GM19467 (cell line): Measurements from ENCODE around the gene FOXP1.

Source experiments
- ATAC-seq: cut with Tn5 transposase; IDR thresholded peaks from one replicate; pipeline ENCODE4 v1.9.1; 2021; ENCODE audit warnings: mild to moderate bottlenecking, moderate library complexity; ENCODE audit not compliant: unreplicated experiment

The FOXP1 gene

GRCh38 chr3:71510510-71510909, 73.0 kb downstream of the FOXP1 start:
- ATAC-seq, result no peak

DNA sequence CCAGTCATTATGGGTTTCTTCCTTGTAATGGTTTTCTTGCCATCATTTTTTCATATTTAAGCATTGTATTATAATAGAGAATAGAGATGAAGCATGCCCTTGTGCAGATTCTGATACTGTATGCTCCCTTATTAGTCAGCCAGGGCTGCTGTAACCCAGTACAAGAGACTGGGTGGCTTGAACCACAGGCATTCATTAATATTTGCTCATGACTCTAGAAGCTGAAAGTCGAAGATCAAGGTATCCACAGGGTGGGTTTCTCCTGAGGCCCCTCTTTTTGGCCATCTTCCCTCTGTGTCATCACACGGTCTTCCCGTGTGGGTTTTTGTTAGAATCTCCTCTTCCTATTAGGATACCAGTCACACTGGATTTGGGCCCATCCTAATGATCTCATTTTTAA, 74.5 kb downstream of the FOXP1 start:
- no peak for ATAC-seq

GRCh38 chr3:71505767-71506350, 77.7 kb downstream of the FOXP1 start:
- no peak for ATAC-seq

DNA sequence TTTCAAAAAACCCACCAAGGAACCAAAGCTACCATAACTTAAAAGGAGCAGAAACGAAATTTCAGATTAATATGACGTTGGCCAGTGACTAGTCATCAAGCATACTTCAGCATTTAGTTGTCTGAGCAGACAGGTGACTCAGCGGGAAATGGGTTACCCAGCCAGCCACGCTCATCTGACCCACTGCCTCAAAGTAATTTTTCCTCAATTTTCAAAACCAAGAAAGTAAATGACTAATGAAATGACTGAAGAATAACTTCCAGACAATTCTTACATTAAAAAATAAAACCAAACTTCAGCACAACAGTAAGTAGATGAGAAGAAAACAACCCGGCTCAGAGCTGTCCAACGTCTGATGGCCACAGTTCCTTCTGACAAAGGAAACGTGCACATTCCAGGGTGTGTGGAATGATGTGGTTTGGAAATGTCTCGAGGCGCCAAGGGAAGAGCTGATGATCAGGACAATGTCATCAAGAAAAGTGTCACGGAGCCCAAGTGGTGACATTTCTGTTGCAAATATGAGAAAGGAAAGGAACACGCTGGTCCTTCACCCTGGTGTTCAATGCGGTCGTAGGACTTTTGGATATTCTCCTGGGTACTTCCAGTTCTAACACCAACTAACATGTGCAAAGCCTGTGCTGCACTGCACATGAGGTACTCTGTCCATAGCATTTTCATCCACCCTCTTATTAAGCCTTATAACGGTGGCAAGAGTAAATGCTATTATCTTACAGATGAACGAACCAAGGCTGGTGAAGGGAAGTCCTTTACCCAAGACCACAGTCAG, 79.1 kb downstream of the FOXP1 start:
- no peak for ATAC-seq

- ATAC-seq, result no peak
Measured at GRCh38 chr3:71503525-71504249, 79.8 kb downstream of the FOXP1 start.

GRCh38 chr3:71502066-71502625, 81.4 kb downstream of the FOXP1 start:
- no peak for ATAC-seq

DNA sequence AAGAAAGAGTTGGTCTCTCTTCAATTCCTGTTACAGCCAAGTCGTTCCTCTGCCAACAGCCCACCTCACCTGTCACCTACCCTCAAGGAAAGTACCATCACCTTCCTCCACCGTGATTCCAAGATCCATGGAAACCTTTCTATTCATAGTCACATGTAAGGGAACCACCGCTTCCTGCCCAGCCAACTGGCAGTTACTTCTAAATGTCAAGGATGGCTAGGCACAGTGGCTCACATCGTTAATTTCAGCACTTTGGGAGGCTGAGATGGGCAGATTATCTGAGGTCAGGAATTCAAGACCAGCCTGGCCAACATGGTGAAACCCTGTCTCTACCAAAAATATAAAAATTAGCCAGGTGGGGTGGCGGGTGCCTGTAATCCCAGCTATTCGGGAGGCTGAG, 82.8 kb downstream of the FOXP1 start:
- ATAC-seq, result no peak

- ATAC-seq, result no peak
Measured at GRCh38 chr3:71499227-71499876, 84.2 kb downstream of the FOXP1 start.

DNA sequence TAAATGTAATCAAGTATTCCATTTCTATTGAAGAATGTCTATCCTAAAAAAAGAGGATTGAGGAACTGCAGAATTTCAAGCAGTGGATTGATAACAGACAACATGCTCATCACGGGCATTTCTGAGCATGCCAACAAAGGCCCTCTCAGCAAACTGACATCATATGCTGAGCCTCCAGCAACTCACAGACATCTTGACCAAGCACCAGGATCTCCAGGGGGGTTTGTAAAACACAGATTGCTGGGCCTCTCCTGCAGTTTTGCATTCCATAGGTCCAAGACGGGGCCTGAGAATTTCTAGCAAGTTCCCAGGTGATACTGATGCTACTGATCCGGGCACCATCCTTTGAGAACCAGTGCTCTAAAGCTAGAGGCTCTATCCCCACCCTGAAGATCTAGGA, 85.0 kb downstream of the FOXP1 start:
- no peak for ATAC-seq

DNA sequence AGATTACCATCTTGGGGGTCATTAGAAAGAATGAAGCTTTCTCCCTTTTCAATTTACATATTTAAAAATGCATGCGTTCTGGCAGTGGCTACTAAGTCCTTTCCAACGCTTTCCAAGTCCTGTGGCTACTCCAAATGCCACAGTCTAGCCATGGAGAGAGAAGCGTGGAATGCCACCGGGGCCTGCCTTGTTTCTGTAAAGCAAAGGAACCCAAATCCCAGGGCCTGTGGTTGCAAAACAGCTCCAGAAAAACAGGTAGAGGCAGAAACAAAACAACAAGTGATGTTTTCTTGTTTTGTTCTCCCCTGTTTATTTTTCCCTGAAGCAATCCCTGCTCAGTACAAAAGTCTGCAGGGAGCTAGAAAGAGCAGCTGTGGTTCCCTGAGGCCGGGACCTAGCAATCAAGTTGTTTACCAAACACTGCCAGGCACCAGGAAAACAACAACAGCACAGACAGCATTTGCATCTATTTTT, 85.5 kb downstream of the FOXP1 start:
- ATAC-seq, result no peak

- ATAC-seq, result no peak
Measured at GRCh38 chr3:71497367-71497897, 86.1 kb downstream of the FOXP1 start.

- ATAC-seq, result no peak
Measured at GRCh38 chr3:71495708-71496472, 87.6 kb downstream of the FOXP1 start.

DNA sequence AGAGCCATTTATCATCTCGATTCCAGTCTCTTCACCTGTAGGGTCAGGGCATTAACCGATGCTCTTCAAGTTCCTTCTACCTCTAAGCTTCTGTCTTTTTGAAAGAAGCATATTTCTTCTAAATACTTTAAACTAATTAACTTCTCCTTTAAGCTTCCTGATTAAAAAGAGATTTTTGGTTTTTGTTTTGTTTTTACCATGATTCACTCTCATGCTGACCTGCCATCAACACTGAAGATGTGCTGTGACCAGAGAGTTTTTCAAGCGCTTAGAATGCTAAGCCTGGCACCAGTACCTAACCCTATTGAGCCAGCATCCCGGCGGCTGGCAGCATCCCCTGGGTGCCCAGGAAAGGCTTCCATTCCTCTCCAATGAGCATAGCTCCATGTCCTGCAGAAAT, 89.3 kb downstream of the FOXP1 start:
- no peak for ATAC-seq

DNA sequence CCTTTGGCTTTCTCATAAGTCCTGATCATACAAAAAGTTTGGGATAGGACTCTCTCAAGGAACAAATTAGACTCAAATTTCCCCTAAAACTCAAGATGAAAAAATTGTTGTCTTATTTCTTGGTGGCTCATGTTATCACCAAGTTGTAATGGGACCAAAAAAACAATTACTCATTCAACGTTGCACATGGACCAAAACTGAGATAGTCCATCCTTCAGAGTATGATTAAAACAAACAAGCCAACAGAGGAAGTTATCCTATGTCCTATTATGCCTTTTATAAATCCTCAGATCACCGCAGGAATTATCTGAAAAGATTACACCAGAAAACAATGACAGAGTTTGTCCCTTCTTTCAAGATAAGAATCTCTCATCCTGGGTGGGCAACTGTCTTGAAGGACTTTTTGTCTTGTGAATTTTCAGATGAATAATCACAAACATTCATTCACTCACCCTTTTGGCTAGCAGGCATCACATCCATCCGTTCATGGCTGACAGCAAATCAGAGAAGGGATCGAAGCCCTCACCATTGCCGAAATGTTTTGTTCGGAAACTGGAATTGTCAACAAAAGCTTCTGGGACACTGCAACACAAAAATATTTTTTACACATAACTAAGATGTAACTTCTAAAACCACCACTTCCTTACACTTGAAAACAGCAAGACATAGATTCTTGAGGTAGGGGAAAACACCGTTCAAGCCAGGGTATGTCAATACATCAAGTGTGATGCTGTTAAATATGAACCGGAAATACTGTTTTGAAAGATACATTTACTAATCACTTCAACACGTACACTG, 90.4 kb downstream of the FOXP1 start:
- no peak for ATAC-seq

- ATAC-seq, result no peak
Measured at GRCh38 chr3:71492566-71492965, 91.0 kb downstream of the FOXP1 start.

DNA sequence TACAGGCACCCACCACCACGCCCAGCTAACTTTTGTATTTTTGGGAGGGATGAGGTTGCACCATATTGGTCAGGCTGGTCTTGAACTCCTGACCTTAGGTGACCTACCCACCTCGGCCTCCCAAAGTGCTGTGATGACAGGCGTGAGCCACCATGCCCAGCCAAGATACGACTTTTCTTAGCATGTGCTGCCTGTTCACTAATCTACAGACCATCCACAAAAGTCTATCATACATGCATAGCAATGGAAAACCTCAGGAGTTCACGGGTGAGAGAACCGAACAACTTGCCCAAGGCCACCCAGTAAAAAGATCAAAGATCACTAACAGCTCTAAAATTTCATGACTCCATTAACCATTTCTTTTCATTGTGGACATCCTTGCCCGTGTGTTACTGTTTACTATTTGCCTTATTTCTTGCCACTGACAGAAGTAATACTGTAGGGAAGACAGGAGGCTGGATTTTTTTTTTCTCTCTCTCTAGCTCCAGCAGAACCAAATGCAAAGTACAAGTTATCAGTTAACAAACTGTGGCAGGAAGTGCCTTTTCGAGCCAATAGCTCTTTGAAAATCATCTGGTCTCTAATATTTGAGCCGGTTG, 92.3 kb downstream of the FOXP1 start:
- ATAC-seq, result no peak

DNA sequence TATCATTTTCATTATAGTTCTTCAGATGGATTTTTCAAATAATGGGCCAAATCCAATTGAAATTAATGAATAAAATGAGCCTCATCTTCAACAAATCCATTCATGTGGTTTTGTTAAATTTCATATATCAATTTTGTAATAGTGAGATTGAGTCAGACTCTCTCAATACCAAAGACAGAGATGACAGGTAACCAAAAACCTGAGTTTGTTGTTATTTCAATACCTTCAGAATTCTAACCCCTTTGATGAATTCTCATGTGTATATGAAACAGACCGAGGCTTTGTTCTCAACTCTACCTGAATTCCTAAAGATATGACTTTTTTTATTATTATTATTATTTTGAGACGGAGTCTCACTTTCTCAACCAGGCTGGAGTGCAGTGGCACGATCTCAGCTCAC, 92.8 kb downstream of the FOXP1 start:
- no peak for ATAC-seq

DNA sequence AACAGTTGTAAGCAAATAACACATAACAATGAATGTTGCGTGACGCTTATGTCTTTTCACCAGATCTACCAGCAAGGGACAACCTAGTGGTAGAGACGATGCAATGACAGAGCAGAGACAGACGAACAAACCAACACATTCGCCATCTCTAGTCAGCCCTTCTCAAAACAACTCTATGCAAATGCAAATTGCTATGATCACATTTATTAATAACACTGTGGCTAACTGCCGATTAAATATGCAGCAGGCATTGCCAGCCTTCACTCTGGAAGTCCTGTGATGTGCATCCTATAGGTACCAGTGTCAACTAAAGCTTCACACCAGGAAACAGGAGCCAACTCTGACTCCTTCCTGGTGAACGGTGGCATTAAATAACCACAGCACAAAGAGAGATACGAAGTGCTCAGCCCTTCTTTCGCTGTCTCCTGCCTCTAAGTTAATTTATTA, 94.2 kb downstream of the FOXP1 start:
- no peak for ATAC-seq

- no peak for ATAC-seq
Measured at GRCh38 chr3:71488882-71489281, 94.6 kb downstream of the FOXP1 start.
